ENCODE data around the gene NACAD. TPM values are rescaled to one million over a fixed set of nuclear protein-coding genes. Genes with fewer than 3 reads are reported as not detected.

Gene NACAD
- total RNA-seq, 1 donor = 3.6 TPM

DNA sequence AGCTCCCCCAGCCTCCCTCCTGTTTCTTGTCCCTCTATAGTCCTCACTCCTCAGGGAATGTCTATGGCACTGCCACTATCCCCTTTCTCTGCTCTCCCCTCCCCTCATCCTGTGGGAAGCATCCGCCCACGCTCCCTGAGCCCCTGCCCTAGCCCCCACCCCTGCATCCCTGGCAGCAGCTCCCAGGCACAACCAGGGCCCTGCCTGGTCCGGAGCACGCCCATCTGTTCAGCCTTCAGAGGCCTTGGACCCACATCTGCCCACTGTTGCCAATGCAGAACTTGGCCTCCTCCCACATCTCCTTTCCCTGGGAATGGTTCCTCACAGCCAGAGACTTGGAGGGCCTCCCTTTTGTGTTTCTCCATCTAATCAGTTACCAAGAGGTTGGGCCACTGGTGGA is 43.1 kb upstream of the NACAD start:
- TF ChIP-seq, protein P1, sequence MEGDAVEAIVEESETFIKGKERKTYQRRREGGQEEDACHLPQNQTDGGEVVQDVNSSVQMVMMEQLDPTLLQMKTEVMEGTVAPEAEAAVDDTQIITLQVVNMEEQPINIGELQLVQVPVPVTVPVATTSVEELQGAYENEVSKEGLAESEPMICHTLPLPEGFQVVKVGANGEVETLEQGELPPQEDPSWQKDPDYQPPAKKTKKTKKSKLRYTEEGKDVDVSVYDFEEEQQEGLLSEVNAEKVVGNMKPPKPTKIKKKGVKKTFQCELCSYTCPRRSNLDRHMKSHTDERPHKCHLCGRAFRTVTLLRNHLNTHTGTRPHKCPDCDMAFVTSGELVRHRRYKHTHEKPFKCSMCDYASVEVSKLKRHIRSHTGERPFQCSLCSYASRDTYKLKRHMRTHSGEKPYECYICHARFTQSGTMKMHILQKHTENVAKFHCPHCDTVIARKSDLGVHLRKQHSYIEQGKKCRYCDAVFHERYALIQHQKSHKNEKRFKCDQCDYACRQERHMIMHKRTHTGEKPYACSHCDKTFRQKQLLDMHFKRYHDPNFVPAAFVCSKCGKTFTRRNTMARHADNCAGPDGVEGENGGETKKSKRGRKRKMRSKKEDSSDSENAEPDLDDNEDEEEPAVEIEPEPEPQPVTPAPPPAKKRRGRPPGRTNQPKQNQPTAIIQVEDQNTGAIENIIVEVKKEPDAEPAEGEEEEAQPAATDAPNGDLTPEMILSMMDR (IDR thresholded peaks at IDR 0.05; ENCODE audit: insufficient read depth, low read length) = no peak
- DNase-seq (ENCODE audit: low read depth) = no peak
- H3K4me3 ChIP-seq (ENCODE audit: low read depth, low read length) = no peak overlapping the region

DNA sequence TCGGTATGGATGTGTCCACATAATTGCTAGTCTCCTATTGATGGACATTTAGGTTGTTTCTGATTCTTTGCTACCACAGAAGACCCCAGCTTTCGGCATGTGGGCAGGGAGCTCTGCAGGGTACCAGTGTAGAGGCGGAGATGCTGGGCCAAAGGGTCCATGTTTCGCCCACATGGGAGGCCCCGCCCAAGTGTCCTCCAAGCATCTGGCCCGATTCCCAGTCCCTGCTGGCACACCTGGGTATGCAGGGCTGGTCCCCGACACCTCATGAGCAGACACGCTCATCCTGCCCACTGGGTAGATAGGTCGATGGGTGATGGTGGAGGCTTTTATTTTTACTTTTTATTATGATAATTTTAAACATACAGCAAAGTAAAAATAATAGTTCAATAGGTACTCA is 42.1 kb upstream of the NACAD start:
- H3K4me3 ChIP-seq (ENCODE audit: low read depth, low read length) = no peak overlapping the region
- TF ChIP-seq, protein P1 (IDR thresholded peaks at IDR 0.05; ENCODE audit: insufficient read depth, low read length) = no peak

GRCh38 chr7:45129906-45130305 is 41.1 kb upstream of the NACAD start:
- no peak for DNase-seq (ENCODE audit: low read depth)
- H3K4me3 ChIP-seq (ENCODE audit: low read depth, low read length) = no peak overlapping the region
- TF ChIP-seq, protein P1 (IDR thresholded peaks at IDR 0.05; ENCODE audit: insufficient read depth, low read length) = no peak

More for the DNA sequence above, 42.1 kb upstream of the NACAD start:
- no peak for DNase-seq (ENCODE audit: low read depth)

GRCh38 chr7:45129181-45129800 is 40.5 kb upstream of the NACAD start:
- no peak for DNase-seq (ENCODE audit: low read depth)
- H3K4me3 ChIP-seq (ENCODE audit: low read depth, low read length) = no peak overlapping the region
- TF ChIP-seq, protein P1 (IDR thresholded peaks at IDR 0.05; ENCODE audit: insufficient read depth, low read length) = no peak

GRCh38 chr7:45126920-45127319 is 38.2 kb upstream of the NACAD start:
- DNase-seq (ENCODE audit: low read depth) = no peak
- H3K4me3 ChIP-seq (ENCODE audit: low read depth, low read length) = no peak overlapping the region
- TF ChIP-seq, protein P1 (IDR thresholded peaks at IDR 0.05; ENCODE audit: insufficient read depth, low read length) = no peak

GRCh38 chr7:45126201-45126600 is 37.4 kb upstream of the NACAD start:
- H3K4me3 ChIP-seq (ENCODE audit: low read depth, low read length) = no peak overlapping the region
- TF ChIP-seq, protein P1 (IDR thresholded peaks at IDR 0.05; ENCODE audit: insufficient read depth, low read length) = no peak
- no peak for DNase-seq (ENCODE audit: low read depth)
